Ishikawa (cell line): ENCODE results near the gene CCDC192.

Experiments used
- CEBPB ChIP-seq: IDR thresholded peaks from 2 replicates; pipeline ENCODE4 v1.6.1; 2012
- CREB1 ChIP-seq: IDR thresholded peaks from 2 replicates; pipeline ENCODE4 v1.6.1; 2012; ENCODE audit warnings: low read depth
- EGR1 ChIP-seq: IDR thresholded peaks from 2 replicates; pipeline ENCODE4 v1.6.1; 2012
- EP300 ChIP-seq: IDR thresholded peaks from 2 replicates; pipeline ENCODE4 v1.6.1; 2012; ENCODE audit warnings: borderline replicate concordance
- FOXM1 ChIP-seq: IDR thresholded peaks from 2 replicates; pipeline ENCODE4 v1.6.1; 2012; ENCODE audit warnings: low read depth, borderline replicate concordance
- MAX ChIP-seq: IDR thresholded peaks from 2 replicates; pipeline ENCODE4 v1.6.1; 2012
- NFIC ChIP-seq: IDR thresholded peaks from 2 replicates; pipeline ENCODE4 v1.6.1; 2012
- RAD21 ChIP-seq: IDR thresholded peaks from 2 replicates; pipeline ENCODE4 v1.6.1; 2012; ENCODE audit warnings: low read depth
- REST ChIP-seq: IDR thresholded peaks from 2 replicates; pipeline ENCODE4 v1.6.1; 2012; ENCODE audit warnings: low read depth, mild to moderate bottlenecking
- TAF1 ChIP-seq: IDR thresholded peaks from 2 replicates; pipeline ENCODE4 v1.6.1; 2012; ENCODE audit warnings: low read depth, mild to moderate bottlenecking
- TCF12 ChIP-seq: IDR thresholded peaks from 2 replicates; pipeline ENCODE4 v1.6.1; 2012; ENCODE audit warnings: low read depth
- TEAD4 ChIP-seq: IDR thresholded peaks from 2 replicates; pipeline ENCODE4 v1.6.1; 2012
- USF1 ChIP-seq: IDR thresholded peaks from 2 replicates; pipeline ENCODE4 v1.6.1; 2012
- YY1 ChIP-seq: IDR thresholded peaks from 2 replicates; pipeline ENCODE4 v1.6.1; 2012; ENCODE audit warnings: low read depth
- ZBTB7A ChIP-seq: IDR thresholded peaks from 2 replicates; pipeline ENCODE4 v1.6.1; 2012; ENCODE audit warnings: low read depth

The CCDC192 gene

GRCh38 chr5:127944125-127944524 lies 240.9 kb downstream of the CCDC192 start:
- TF ChIP-seq USF1 (no peak), TEAD4 (0 out of 2 replicates have a peak, but pooled peaks have one; percentile 8)

GRCh38 chr5:127947941-127948340 lies 244.8 kb downstream of the CCDC192 start:
- TF ChIP-seq TEAD4 (no peak), TAF1 (no peak), MAX (no peak), CEBPB (no peak), EP300 (no peak), RAD21 (no peak), FOXM1 (no peak), REST (no peak), TCF12 (no peak), YY1 (no peak), CREB1 (no peak), NFIC (no peak), EGR1 (no peak), ZBTB7A (no peak), USF1 (no peak)

- TF ChIP-seq NFIC (no peak), RAD21 (no peak), EGR1 (no peak), MAX (no peak), TAF1 (no peak), ZBTB7A (no peak)
Observed at GRCh38 chr5:127950707-127951391, 247.7 kb downstream of the CCDC192 start.

GRCh38 chr5:127951791-127952190 lies 248.6 kb downstream of the CCDC192 start:
- TF ChIP-seq REST (no peak), MAX (no peak), RAD21 (no peak), CEBPB (no peak), CREB1 (no peak), EP300 (no peak), TAF1 (no peak), USF1 (no peak), ZBTB7A (no peak), TEAD4 (no peak), TCF12 (no peak), EGR1 (no peak), FOXM1 (no peak), NFIC (no peak), YY1 (no peak)

- no peak for TF ChIP-seq EGR1
- no peak for TF ChIP-seq MAX
- TF ChIP-seq USF1, result no peak
- TF ChIP-seq EP300, result no peak
- TF ChIP-seq ZBTB7A, result no peak
- no peak for TF ChIP-seq FOXM1
- TF ChIP-seq TEAD4, result no peak
- no peak for TF ChIP-seq TAF1
Observed at GRCh38 chr5:127957183-127957582, 254.0 kb downstream of the CCDC192 start.
